HG02678 (cell line): ENCODE results near the gene IKZF2.

ENCODE experiments used
- ATAC-seq: cut with Tn5 transposase; IDR thresholded peaks from one replicate; pipeline ENCODE4 v1.9.1; 2021; ENCODE audit warnings: mild to moderate bottlenecking, moderate library complexity; ENCODE audit not compliant: unreplicated experiment

IKZF2 gene

DNA sequence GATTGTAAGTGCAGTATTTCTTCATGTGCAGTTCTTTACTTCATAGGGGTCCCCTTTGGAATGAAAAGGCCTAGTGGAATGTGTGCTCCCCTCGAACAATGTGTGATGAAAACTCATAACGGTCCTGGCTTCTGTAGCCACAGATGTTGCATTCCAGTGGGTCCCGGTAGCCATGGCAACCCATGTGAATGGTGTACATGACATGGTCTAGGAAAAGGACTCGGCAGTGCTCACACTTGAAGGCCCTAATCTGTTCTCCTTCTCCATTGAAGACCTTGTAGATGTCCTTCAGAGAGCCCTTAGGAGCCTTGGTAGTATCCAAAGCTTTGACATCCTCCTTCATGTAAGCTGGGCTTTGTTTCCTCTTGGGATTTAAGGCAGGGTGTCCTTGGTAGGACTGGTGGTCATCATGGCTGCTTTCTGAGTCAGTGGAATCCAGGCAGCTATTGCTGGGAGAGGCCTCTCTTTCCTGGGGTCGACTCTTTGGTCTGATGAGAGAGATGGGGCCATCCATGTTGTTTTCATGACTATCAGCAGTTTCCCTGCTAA, 144.0 kb downstream of the IKZF2 start:
- no peak for ATAC-seq

DNA sequence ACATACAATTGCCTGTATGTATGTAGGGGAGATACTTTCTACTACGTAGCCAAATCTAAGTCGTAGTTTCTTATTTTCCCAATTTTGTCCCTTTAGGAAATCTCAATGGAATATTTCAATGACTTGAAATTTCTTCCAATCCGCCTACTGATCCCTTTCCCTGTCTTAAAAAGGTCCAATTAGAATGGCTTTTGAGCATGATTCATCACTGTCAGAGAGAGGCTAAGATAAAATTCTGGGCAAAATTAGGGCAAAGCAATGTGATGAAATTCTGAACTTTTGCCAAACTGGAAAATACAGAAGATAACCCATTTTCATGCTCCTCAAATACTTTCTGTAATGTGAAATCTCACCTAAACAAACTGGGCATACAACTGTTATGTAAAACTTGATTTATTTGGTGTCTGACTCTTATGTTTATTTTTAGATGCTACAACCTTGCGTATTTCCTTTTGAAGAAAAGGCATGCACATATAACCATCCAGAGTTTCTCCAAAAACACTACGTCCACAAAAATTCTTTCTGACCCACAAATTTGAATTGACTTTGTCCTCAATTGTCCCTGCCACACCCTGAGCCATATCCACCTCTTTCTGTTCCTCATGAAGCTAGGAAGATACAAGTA, 147.1 kb downstream of the IKZF2 start:
- no peak for ATAC-seq

DNA sequence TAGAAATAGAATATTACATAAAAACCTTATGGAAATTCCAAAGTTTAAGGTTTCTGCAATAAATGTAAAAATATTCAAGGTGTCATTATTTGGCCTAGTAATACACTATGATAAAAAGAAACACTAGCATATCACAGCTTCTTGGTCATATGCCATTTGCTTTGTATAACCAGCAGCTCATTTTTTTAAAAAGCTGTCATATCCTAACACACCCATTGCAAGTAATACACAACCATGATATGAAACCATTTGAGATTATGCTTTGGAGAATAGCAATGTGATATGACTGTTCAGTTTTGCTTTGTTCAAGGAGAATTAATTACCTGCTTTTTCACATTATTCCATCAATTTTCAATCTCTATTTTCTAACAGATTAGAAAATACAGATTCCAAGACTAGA, 149.0 kb downstream of the IKZF2 start:
- ATAC-seq, result no peak

DNA sequence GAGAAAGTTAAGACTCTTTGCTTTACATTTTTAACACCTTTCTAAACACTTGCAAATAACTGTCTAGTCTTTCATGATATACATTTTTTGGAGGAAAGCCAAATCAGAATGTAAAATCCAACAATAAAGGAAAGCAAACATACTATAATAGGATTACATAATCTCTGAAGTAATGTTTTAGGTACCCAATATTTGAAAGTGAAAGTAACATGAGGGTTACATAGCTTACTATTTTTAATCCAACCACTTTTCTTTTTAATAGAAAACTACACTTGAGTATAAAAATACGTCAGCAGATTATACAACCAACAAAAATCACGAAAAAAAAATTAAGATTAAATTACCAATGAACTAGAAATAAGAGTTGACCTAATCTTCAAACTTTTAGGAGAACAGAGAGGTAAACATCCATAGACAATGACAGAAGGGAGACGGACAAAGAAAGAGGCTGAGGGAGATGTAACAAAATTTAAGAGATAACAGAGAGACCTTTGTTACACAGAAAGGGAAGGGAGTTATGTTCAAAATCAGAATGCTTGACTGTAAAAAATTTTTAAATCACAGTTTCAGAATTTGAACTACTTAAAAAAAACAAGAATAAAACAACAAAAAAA, 150.0 kb downstream of the IKZF2 start:
- no peak for ATAC-seq

DNA sequence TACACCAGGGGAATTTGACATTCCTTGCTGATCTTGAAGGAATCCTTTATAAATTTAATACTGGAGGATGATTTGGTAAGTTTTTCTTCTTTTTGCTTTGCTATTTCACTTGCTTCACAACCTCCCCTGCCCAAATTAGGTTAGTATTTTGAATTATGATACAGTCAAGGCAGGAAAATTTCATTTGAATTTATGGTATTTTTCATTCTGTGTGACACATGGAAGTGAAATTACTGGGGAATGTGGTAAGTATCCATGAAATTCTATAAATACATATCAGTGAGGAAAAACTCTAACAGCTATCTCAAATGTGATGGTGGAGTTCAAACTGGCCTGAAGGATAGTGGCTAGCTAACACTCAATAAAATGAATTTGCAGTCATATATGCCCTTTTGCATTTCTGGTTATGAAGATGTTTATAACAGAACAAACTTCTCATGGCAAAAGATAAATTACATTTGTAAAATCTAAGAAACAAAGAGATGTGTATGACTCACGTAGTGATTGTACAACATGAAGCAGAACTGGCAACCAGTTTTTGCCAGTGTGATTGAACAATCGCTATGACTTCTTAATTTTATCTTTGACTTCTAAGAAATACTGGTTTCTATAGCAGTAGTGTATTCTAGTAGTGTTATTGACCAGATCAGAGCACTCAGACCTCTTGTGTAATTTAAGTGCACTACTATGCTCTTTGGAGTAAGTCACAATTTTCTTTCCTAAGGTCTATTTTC, 152.6 kb downstream of the IKZF2 start:
- ATAC-seq, result no peak

DNA sequence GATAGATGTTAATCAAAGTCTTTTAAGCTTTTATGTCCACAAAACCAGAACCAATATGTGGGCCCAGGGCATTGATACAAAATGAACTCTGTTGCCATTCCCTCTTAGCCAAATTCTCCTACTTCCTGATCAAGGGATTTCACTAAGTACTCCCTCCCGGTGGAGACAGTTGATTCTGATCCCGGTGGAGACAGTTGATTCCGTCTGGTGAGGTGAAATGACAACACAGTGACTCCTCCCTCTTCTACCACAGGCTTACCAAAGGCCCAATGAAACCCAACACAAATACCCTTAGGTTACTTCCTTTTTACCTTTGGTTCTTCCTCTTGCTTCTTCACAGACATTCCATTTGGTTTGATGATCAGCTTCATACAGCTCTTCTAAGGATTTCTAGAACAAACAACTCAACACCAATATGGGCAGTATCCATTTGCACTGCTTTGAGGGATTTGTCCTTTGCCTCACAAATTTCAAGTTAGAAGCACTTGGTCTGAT, 153.8 kb downstream of the IKZF2 start:
- ATAC-seq, result no peak

DNA sequence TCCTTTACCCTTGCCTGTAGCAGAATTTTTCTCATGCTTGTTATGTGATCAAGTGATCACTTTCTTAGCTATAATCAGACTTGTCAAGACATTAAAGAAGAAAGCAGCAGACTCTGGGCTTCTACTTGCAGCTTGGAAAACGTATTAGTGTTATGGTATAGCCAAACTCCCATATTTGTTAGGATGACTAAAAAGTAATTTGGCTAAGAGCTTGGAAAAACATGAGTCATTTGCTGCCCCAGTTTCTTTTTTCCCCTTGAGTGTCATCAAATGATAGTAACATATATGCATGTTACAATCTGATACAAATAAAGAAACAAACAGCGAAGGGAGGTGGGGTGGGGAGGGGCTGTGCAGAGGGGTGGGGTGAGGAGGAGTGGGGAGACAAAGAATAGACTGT, 155.5 kb downstream of the IKZF2 start:
- no peak for ATAC-seq

DNA sequence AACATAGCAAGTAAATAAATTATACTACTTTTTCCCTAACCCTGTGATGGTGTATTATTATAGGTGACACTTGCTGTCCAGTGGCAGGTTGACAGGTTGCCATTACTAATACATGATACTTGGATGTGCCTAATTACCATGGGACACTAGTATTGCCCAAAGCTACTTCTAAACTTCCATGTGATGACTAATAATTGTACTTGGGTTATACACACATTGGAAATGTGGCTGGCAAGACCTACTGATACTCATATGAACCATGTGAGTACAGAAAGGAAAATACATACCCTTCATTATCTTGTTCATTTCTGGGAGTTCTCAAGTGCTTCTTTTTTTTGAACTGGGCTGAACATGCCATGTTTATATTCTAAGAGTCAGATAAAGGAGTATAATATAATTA, 156.4 kb downstream of the IKZF2 start:
- ATAC-seq, result no peak

DNA sequence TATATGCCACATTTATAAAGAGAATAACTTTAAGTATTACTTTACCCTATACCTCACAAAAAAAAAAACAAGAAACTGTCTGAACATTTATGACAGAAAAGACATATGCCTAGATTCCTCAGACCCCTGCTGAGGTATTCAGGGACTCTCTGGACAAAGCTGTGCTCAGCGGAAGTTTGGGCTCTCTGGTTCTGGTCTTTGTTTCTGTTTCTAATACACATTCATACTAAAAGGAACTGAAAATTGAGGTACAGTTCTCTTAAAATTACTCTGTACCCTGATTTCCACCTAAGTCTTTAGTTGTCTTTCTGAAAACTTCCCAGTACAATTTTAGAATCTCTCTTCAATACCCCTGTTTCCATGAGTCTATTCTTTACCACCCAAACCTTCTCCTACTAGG, 160.3 kb downstream of the IKZF2 start:
- ATAC-seq, result peak; percentile 87

DNA sequence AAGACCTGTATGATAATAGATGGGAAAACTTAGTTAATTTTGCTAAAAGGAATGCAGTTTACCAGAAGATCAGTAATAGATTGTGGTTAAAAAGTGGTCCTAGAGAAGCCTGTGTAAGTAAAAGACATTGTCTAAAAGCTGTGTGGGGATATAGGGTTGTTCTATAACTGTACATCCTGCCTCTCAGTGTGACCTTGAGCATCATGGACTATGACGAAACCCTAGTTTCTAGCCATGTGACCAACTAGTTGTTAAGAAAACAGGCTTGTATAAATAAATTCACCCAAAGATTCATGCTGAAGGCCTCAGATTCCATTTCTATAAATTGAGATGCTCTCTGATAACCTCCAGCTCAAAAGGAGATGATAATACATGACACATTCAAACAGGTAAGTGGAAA, 160.7 kb downstream of the IKZF2 start:
- peak; percentile 87 for ATAC-seq

DNA sequence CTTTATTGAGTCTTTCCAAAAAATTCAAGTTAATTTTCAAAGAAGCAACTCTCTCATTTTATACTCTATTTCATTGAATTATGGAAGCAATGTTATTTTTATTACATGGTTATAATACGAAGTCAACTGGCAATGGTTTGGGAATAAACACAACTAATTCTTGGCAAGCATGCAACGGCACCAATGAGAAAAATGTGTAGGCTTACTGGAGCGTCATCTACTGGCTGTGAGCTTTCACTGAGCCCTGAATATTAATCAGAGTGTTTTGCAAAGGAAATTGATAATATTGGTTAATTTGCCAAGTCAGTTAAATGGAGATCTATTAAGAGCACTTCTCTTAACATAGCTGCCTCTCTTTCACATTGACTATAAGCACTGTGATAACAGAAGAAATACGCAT, 163.9 kb downstream of the IKZF2 start:
- ATAC-seq, result no peak

DNA sequence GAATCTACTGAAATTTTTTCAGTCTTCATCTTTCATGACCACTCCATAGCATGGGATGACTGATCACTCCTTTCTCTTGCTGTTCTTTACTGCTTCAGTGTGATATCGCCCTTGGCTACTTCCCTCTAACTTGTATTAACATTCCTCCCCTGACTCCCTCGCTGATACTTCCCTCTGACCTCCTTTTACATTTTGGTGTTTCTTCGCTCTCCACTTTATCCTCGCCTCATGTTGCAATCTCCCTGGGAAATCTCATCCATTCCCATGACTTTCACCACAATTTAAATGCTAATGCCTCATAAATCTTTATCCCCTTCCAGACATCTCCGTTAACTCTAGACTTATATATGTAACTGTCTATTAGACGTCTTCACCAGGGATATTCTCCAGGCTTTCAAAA, 167.3 kb downstream of the IKZF2 start:
- ATAC-seq, result no peak

DNA sequence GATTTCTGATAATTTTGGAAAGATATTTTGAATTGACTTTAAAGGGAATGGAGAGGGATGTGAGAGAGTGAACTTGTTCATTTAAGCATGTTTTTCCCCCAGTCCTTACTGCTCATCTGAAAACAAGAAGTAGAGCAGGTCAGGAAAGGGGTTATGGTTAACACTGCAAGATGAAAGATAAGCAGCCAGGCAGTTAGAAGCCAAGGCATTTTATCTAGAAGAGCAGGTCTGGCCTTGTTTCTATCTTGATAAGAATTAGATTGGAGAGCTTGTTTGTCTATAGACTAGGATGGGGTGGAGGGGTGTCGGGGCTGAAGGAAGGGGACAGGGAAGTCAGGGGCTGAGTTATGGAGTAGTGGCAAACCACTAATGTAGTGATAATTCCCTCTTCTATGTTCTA, 171.6 kb downstream of the IKZF2 start:
- no peak for ATAC-seq

DNA sequence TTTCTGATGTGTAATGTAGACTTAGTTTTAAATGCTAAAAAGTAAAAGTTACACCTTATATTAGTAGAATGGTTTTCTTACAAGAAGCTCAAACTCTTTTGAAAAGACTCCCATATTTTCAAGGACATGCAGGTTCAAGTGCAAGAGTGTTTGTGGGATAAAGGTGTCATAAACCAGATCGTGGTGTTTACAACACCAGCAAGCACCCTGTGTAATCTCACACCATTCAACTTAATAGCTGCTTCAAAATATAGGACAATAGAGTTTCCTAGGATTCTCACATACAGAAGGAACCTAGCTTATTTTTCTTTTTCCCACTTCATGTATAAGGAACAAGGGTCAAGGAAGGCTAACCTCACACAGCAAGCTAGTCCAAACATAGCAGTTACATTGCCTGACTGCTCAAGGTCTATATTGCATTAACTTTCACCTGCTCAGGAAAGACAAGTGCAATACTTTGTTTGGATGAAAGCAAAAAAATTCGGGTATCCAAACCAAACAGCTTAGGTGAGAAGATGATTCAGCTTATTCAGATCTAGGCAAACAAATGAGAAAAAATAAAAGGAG, 172.3 kb downstream of the IKZF2 start:
- ATAC-seq, result no peak

DNA sequence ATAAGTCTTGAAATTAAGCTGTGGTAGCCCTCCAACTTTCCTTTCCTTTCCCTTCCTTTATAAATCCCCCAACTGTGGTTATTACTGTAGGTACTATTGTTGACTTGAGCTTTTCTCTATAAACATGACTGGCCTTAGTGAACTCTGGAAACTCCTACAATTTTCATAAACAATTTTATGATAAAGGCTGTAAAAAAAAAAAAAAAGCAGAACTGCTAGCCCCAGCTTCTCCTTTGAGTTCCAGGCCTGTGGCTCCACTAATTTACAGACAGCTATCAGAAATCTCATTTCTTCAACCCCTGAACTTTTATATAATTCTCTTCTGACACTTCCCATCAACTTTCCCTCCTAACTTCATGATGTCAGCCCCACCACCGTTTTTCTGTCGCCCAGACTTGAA, 174.3 kb downstream of the IKZF2 start:
- ATAC-seq, result no peak

DNA sequence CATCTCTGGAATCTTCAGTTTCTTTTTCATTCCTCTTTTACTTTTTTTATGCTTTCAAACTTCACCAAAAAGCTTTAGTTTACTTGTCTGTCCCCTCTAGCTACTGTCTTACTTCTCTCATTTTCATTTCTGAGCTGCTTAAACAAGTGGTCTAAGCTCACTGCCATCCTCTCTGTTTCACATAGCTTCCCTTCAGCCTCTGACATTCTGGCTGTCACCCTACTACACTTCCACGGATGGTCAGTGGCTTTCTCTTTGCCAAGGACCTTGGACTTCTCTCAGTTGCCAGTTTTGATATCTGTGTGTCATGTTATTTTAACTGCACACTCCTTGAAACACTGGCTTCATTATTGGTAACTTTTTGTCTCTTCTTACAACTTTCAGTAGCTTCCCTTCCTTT, 176.1 kb downstream of the IKZF2 start:
- peak; percentile 51 for ATAC-seq

DNA sequence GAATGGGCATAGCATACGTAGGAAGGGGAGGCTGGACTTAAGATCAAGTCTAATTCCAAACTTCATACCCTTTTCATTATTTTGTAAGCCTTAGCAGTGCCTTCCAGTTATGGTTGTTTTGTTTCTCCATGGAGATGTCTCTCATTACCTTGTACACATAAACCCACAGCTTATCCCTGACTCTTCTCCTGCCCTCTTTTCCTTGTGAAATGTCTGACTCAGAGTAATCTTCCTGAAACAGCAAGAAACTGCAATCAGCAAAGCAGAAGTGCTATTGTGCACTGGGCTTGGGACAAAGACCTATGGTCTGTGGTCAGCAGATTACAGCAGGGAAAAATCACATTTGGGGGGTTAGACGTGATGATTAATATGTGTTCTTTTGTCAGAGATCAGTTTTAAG, 176.7 kb downstream of the IKZF2 start:
- ATAC-seq, result no peak

DNA sequence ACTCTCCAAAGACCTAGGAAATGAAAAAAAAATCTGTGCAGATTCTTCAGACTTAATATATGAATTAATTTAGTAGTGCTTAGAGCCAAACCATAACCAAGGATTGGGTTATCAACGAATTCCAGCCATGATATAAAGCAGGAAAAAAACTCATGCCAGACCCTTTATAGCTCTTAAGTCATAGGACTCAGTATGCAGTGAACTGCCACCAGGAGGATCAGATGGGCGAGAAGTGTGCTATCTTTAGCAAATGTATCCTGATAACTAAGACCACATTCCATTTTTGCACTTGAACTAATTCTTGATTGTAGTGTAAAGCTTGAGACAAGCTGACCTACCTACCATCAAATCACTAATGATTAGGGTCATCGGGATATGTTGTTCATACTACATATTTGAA, 178.1 kb downstream of the IKZF2 start:
- no peak for ATAC-seq

DNA sequence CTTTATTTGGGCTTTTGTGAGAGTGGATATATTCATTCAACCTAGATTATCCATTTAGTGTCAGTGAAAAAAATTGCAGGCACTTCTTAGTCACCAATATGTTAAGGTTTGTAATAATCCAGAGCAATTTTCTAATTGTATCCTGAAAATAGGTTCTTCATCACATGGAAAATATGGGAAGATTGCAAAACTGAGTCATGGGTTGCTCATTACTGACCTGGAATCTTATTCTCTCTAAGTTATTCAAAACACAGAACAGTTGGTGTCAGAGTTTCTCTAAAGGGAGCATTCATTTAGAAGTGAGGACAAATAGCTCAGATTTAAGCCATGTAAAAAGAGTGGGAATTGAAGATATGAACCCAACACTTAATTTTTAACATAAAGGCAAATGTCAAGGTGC, 181.3 kb downstream of the IKZF2 start:
- no peak for ATAC-seq

DNA sequence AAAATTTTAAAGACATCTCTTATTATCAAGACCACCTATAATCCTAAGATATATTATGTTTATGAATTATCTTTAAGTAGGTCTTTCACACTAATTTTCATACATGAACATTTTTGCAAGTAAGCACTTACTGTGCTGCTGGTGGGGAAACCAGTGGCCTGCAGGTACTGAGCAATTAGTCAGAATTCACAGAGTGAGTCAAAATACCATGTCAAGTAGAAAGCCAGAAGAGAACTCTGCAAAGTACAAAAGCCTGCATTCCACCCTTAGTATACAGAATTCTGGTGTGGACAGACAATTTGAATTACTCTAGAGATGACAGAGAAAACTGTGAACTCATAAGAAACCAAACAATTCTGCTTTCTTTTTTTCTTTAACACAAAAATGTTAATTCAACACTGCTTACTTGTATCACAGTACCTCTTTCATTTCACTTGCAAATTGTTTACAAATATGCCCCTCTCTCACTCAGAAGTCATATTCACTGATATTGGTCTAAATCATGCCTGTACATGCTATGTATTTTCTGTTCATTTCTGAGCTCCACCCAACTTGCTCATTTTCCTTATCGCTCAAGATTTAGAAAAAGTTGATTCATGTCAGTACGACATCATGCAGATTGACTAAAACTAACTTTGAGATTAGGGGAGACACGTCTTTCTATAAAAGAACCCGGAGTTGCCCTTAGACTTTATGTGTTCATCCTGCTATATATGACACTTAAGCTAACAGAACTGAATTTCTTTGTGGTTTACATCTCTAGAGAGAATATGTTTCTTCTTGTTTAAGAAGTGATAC, 182.9 kb downstream of the IKZF2 start:
- ATAC-seq, result no peak

DNA sequence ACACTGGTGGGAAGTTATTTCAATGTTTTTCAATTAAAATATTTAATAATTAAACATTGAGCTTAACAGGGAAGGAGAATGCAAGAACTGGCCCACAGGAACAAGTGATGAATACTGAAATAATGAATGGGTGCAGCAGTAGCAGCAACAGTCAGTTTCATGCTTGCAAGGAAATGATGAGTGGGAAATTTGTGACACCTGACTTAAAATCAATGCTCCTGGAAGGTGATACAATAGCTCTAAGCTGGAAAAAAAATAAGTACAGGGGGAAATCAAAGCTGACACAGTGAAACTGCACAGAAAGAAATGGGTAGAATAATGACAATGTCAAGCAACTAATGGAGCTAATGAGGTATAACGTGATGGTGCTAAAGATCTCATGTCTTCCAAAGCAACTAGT, 184.5 kb downstream of the IKZF2 start:
- ATAC-seq, result no peak
